CD8-positive, alpha-beta memory T cell (primary cell): ENCODE data around the gene YES1. TPM values are rescaled to one million over a fixed set of nuclear protein-coding genes. Genes with fewer than 3 reads are reported as not detected.

Experiments
- CTCF ChIA-PET: fragments of 350-600 bp; sonication (Branson Sonifier 250); formaldehyde crosslinking; loops from one replicate; lab custom pipeline; 2021; ENCODE audit warnings: antibody characterized with exemption; lab: Charles Lee
- POLR2A ChIA-PET: fragments of 350-600 bp; sonication (Branson Sonifier 250); formaldehyde crosslinking; loops from one replicate; lab custom pipeline; 2021; ENCODE audit warnings: antibody characterized with exemption; lab: Charles Lee
- DNase-seq, 5 donors: peaks; one replicate each; pipeline versions ENCODE4 v3.0.0 to v3.0.0-alpha.2; 2020 to 2022; ENCODE audit warnings: mixed read lengths in 1 of 5
- H3K27ac ChIP-seq: one replicate; pipeline ENCODE4 v1.7.0; 2013; ENCODE audit warnings: low read depth, mild to moderate bottlenecking, low read length, moderate library complexity
- H3K27me3 ChIP-seq: 2 replicates; pipeline ENCODE4 v1.7.0; 2013; ENCODE audit warnings: low read length, mild to moderate bottlenecking; ENCODE audit not compliant: insufficient read depth, poor library complexity, severe bottlenecking
- H3K36me3 ChIP-seq: 2 replicates; pipeline ENCODE4 v1.7.0; 2013; ENCODE audit warnings: mild to moderate bottlenecking, low read length, moderate library complexity; ENCODE audit not compliant: insufficient read depth
- H3K4me1 ChIP-seq: 2 replicates; pipeline ENCODE4 v1.7.0; 2013; ENCODE audit warnings: mild to moderate bottlenecking, low read length, moderate library complexity; ENCODE audit not compliant: insufficient read depth
- H3K4me3 ChIP-seq: 2 replicates; pipeline ENCODE4 v1.7.0; 2013; ENCODE audit warnings: mild to moderate bottlenecking, low read length
- H3K9me3 ChIP-seq: 2 replicates; pipeline ENCODE4 v1.7.0; 2013; ENCODE audit warnings: mild to moderate bottlenecking, low read length
- H3K27ac Mint-ChIP-seq, 8 donors: one replicate each; pipeline ENCODE4 v1.8.0; 2020 to 2021; ENCODE audit warnings: mixed read lengths in 8 of 8, mild to moderate bottlenecking in 6 of 8, inconsistent platforms in 3 of 8, moderate library complexity in 3 of 8
- H3K27me3 Mint-ChIP-seq, 2 donors: one replicate each; pipeline ENCODE4 v1.8.0; 2020 to 2021; ENCODE audit warnings: mixed read lengths in 2 of 2, mild to moderate bottlenecking in 1 of 2, moderate library complexity in 1 of 2
- H3K36me3 Mint-ChIP-seq, 3 donors: one replicate each; pipeline ENCODE4 v1.8.0; 2020 to 2021; ENCODE audit warnings: mixed read lengths in 3 of 3, inconsistent platforms in 1 of 3, mild to moderate bottlenecking in 1 of 3
- H3K4me1 Mint-ChIP-seq, 3 donors: one replicate each; pipeline ENCODE4 v1.8.0; 2020 to 2021; ENCODE audit warnings: mixed read lengths in 3 of 3, inconsistent platforms in 1 of 3, mild to moderate bottlenecking in 1 of 3
- H3K4me3 Mint-ChIP-seq, 7 donors: one replicate each; pipeline ENCODE4 v1.8.0; 2020 to 2021; ENCODE audit warnings: mixed read lengths in 7 of 7, mild to moderate bottlenecking in 6 of 7, moderate library complexity in 4 of 7, inconsistent platforms in 2 of 7
- H3K9me3 Mint-ChIP-seq, 5 donors: one replicate each; pipeline ENCODE4 v1.8.0; 2020 to 2022; ENCODE audit warnings: mixed read lengths in 5 of 5, mild to moderate bottlenecking in 3 of 5, moderate library complexity in 2 of 5, inconsistent platforms in 1 of 5
- polyA plus RNA-seq: library from polyadenylated mRNA; unstranded; fragments of 300-500 nt; fragmentation: Illumina TruSeq; gene quantifications from one replicate; pipeline ENCODE4 v1.2.3, GENCODE V29; 2021
- total RNA-seq, 2 experiments: library from RNA; stranded (reverse); gene quantifications; one replicate each; pipeline ENCODE4 v1.2.3, GENCODE V29; 2021

The YES1 gene
- total and polyA plus RNA-seq, 3 experiments from 2014 or later, result 3.0 to 21.4 (median 19.0) TPM

DNA sequence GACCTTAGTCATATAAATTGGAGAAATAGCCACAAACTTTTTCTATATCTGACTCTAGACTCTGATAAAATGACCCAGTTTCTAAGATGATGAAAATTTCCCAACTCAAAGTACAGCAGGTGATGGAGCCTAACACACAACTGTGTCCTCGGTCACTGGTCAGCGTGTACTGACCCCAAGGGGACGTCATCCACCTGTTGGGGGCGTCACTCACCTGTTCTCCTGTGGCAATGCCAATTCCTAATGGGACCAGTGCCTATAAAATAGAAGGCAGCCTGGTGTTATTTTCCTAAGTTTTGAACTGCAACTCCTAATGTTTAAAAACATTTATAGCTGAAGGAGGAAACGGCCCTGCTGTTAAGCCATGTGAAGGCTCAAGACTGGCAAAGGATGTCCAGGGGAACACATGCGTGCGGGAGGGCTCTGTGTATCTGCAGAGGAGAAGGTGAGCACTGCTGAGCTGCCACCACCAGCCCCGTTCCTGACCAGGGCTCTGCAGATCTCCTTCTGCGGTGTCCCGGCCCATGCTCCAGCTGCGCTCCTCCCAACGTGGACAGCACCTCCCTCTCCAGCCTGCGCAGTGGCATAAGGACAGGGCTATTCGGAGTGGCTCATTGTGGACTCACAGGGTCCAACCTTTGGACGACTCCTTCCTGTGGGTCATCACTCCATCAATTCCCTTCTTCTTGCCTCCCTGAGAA, 133.4 kb downstream of the YES1 start:
- Mint-ChIP-seq H3K4me3 (no peak overlapping the region), H3K27me3 (no peaks in the 10 kb centered on the region), H3K4me1 (peaks cover 10 to 17% (median 13%) of the 10 kb centered on the region in 3 donors), H3K36me3 (peaks cover 4 to 84% (median 18%) of the 10 kb centered on the region in 3 donors), H3K9me3 (no peaks in the 10 kb centered on the region), H3K27ac (peak overlapping the region in 1 of 8 donors; percentile 38)
- no peak overlapping the region for H3K27ac ChIP-seq
- H3K9me3 ChIP-seq, result no peaks in the 10 kb centered on the region
- POLR2A ChIA-PET, result no interaction called here
- DNase-seq, result no peak
- CTCF ChIA-PET, result no interaction called here
- peaks cover 12% of the 10 kb centered on the region for H3K4me1 ChIP-seq
- no peak overlapping the region for H3K4me3 ChIP-seq
- H3K36me3 ChIP-seq, result peaks cover 13% of the 10 kb centered on the region
- no peaks in the 10 kb centered on the region for H3K27me3 ChIP-seq

DNA sequence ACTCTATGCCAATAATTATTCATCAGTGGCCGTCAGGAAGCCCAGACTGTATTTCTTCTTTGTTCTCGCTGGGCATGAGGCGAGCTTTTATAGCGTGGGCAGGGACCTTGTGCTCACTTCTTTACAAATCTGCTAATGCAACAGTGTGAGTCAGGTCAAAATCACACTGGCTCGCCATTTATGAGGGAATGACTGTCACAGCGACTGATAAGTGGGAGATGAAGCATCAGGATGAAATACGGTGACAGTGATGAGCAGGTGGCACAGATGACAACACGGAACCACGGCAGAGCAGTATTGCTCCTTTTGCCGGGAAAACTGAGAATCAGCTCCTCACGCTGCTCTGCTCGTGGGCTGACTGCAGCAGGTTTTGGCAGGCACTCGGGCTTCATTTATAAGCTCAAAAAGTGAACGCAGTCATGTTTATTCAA, 134.1 kb downstream of the YES1 start:
- Mint-ChIP-seq H3K27ac (peak overlapping the region in 1 of 8 donors; percentile 35), H3K9me3 (no peaks in the 10 kb centered on the region), H3K4me1 (peaks cover 10 to 14% (median 13%) of the 10 kb centered on the region in 3 donors), H3K4me3 (no peak overlapping the region), H3K27me3 (no peaks in the 10 kb centered on the region), H3K36me3 (peaks cover 4 to 84% (median 18%) of the 10 kb centered on the region in 3 donors)
- H3K36me3 ChIP-seq, result peaks cover 13% of the 10 kb centered on the region
- H3K9me3 ChIP-seq, result no peaks in the 10 kb centered on the region
- peaks cover 12% of the 10 kb centered on the region for H3K4me1 ChIP-seq
- POLR2A ChIA-PET, result no interaction called here
- no peak overlapping the region for H3K4me3 ChIP-seq
- CTCF ChIA-PET, result no interaction called here
- DNase-seq, result no peak
- H3K27me3 ChIP-seq, result no peaks in the 10 kb centered on the region
- no peak overlapping the region for H3K27ac ChIP-seq

DNA sequence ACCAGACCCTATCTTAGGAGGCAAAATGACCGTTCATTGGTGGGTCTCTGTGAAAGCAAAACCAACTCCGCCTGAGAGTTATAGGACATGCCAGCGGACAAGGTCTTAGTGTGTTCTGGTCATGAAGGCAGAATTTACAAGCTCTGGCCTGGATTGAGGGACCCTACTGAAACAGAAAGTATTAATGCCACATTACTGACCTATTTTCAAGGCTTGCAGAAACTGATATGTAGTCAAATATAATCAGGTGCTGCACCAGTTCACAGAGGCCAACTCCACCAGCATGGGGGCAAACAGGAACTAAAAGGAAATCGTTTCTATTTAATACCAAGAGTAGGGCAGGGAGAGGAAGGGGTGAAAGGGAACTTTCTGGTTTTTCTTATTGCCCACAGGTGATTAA, 134.9 kb downstream of the YES1 start:
- no peak overlapping the region for H3K27ac ChIP-seq
- H3K36me3 Mint-ChIP-seq, result peaks cover 4 to 86% (median 19%) of the 10 kb centered on the region in 3 donors
- H3K4me1 Mint-ChIP-seq, result peaks cover 7 to 9% (median 8%) of the 10 kb centered on the region in 3 donors
- no peak overlapping the region for H3K4me3 ChIP-seq
- peaks cover 8% of the 10 kb centered on the region for H3K4me1 ChIP-seq
- H3K27me3 ChIP-seq, result no peaks in the 10 kb centered on the region
- DNase-seq, result no peak
- H3K9me3 Mint-ChIP-seq, result no peaks in the 10 kb centered on the region
- no peaks in the 10 kb centered on the region for H3K9me3 ChIP-seq
- ChIA-PET CTCF (no interaction called here), POLR2A (no interaction called here)
- peaks cover 13% of the 10 kb centered on the region for H3K36me3 ChIP-seq
- H3K27ac Mint-ChIP-seq, result peak overlapping the region in 3 of 8 donors; percentile 4 to 87 (median 50)
- no peak overlapping the region for H3K4me3 Mint-ChIP-seq
- no peaks in the 10 kb centered on the region for H3K27me3 Mint-ChIP-seq

DNA sequence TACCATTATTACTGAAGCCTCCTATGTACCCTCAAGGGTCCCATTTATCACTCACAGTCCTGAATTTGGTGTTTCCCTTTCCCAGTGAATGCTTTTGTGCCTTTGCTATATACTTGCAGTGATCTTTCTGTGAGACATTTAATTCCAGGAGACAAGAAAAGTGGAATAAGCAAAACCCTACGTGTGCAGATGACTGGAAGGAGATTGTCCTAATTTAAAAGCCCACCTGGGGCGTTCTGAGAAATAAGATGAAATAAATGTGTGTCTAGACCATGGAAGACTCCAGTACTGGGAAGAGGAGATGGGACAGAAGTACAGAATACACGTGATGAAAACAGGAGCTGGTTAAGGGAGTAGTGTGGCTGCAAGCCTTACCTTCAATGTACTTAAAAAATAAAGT, 135.3 kb downstream of the YES1 start:
- Mint-ChIP-seq H3K27me3 (no peaks in the 10 kb centered on the region), H3K4me3 (no peak overlapping the region), H3K4me1 (peaks cover 3 to 5% (median 4%) of the 10 kb centered on the region in 3 donors), H3K27ac (peak overlapping the region in 3 of 8 donors; percentile 4 to 51 (median 51)), H3K36me3 (peaks cover 3 to 84% (median 18%) of the 10 kb centered on the region in 3 donors), H3K9me3 (no peaks in the 10 kb centered on the region)
- H3K36me3 ChIP-seq, result peaks cover 13% of the 10 kb centered on the region
- ChIA-PET POLR2A (no interaction called here), CTCF (no interaction called here)
- DNase-seq, result no peak
- H3K9me3 ChIP-seq, result no peaks in the 10 kb centered on the region
- H3K27ac ChIP-seq, result no peak overlapping the region
- no peaks in the 10 kb centered on the region for H3K27me3 ChIP-seq
- H3K4me3 ChIP-seq, result no peak overlapping the region
- peaks cover 4% of the 10 kb centered on the region for H3K4me1 ChIP-seq

DNA sequence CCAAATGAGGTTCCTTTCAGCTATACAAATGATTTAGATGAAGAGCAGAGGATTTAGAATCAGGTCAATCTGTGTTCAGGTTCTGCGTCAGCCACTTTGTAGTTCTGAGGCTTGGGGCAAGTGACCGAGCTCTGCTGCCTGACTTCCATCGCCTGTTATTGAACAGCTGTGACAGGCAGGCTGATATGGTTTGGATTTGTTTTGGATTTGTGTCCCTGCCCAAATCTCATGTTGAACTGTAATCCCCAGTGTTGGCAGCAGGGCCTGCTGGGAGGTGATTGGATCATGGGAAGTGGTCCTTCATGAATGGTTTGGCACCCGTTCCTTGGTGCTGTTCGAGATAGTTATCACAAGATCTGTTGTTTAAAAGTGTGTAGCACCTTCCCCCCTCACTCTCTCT, 136.0 kb downstream of the YES1 start:
- Mint-ChIP-seq H3K27ac (peak overlapping the region in 2 of 8 donors; percentile 30 to 58), H3K36me3 (peaks cover 0 to 83% (median 18%) of the 10 kb centered on the region in 3 donors), H3K9me3 (no peaks in the 10 kb centered on the region), H3K27me3 (no peaks in the 10 kb centered on the region), H3K4me3 (no peak overlapping the region), H3K4me1 (no peaks in the 10 kb centered on the region)
- CTCF ChIA-PET, result no interaction called here
- H3K27ac ChIP-seq, result no peak overlapping the region
- no peak overlapping the region for H3K4me3 ChIP-seq
- no peaks in the 10 kb centered on the region for H3K4me1 ChIP-seq
- no peaks in the 10 kb centered on the region for H3K27me3 ChIP-seq
- DNase-seq, result no peak
- peaks cover 13% of the 10 kb centered on the region for H3K36me3 ChIP-seq
- no peaks in the 10 kb centered on the region for H3K9me3 ChIP-seq
- POLR2A ChIA-PET, result no interaction called here

DNA sequence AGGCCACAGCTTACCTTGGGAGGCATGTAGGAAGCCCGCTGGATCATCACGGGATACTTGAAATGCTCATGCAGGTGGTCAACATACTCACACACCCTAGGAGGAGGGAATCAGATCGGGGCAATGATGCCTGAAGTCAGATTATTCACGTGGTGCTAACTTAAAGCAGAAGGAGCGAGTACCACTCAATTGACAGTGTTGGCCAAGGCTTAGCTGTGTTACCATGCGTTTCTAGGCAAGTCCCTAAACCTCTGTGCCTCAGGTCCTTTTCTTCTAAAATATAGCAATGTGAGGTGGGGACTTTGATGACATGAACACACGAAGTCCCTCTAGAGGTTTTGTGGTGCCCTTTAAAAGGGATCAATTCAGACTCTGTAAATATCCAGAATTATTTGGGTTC, 136.7 kb downstream of the YES1 start:
- peak overlapping the region in 3 of 8 donors; percentile 42 to 55 (median 47) for H3K27ac Mint-ChIP-seq
- Histone ChIP-seq H3K27ac (no peak overlapping the region), H3K4me3 (no peak overlapping the region), H3K36me3 (peaks cover 13% of the 10 kb centered on the region), H3K27me3 (no peaks in the 10 kb centered on the region), H3K9me3 (no peaks in the 10 kb centered on the region), H3K4me1 (no peaks in the 10 kb centered on the region)
- no peak for DNase-seq
- POLR2A ChIA-PET, result no interaction called here
- no peaks in the 10 kb centered on the region for H3K27me3 Mint-ChIP-seq
- H3K4me1 Mint-ChIP-seq, result no peaks in the 10 kb centered on the region
- CTCF ChIA-PET, result no interaction called here
- peaks cover 0 to 86% (median 23%) of the 10 kb centered on the region in 3 donors for H3K36me3 Mint-ChIP-seq
- no peaks in the 10 kb centered on the region for H3K9me3 Mint-ChIP-seq
- no peak overlapping the region for H3K4me3 Mint-ChIP-seq

DNA sequence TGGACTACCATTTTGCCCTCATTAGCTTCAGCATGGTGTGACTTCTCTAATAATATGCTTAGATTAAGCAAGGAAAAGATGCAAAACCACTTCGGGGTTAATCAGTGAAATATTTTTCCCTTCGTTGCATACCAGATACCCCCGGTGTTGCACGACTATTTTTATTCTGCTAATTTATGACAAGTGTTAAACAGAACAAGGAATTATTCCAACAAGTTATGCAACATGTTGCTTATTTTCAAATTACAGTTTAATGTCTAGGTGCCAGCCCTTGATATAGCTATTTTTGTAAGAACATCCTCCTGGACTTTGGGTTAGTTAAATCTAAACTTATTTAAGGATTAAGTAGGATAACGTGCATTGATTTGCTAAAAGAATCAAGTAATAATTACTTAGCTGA, 138.3 kb downstream of the YES1 start:
- ChIA-PET POLR2A (no interaction called here), CTCF (interaction anchor here (1.6 kb wide), 1 partner anchor 166 kb away, joined by 4 read pairs; no protein-coding TSS in a partner anchor)
- Mint-ChIP-seq H3K27ac (peak overlapping the region in 1 of 8 donors; percentile 5), H3K4me1 (no peaks in the 10 kb centered on the region), H3K27me3 (no peaks in the 10 kb centered on the region), H3K36me3 (peaks cover 0 to 83% (median 25%) of the 10 kb centered on the region in 3 donors), H3K4me3 (no peak overlapping the region), H3K9me3 (no peaks in the 10 kb centered on the region)
- Histone ChIP-seq H3K4me3 (no peak overlapping the region), H3K36me3 (peaks cover 7% of the 10 kb centered on the region), H3K4me1 (no peaks in the 10 kb centered on the region), H3K27ac (no peak overlapping the region), H3K27me3 (no peaks in the 10 kb centered on the region), H3K9me3 (no peaks in the 10 kb centered on the region)
- DNase-seq, result no peak

DNA sequence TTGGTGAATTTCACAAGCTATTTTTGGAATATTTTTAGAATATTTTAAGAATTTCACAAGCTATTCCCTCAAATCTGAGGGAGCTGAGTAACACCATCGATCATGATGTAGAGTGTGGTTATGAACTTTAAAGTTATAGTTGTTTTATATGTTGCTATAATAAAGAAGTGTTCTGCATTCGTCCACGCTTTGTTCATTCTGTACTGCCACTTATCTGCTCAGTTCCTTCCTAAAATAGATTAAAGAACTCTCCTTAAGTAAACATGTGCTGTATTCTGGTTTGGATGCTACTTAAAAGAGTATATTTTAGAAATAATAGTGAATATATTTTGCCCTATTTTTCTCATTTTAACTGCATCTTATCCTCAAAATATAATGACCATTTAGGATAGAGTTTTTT, 138.7 kb downstream of the YES1 start:
- H3K4me3 Mint-ChIP-seq, result no peak overlapping the region
- Histone ChIP-seq H3K27ac (no peak overlapping the region), H3K9me3 (no peaks in the 10 kb centered on the region), H3K36me3 (peaks cover 4% of the 10 kb centered on the region), H3K4me3 (no peak overlapping the region), H3K4me1 (no peaks in the 10 kb centered on the region), H3K27me3 (no peaks in the 10 kb centered on the region)
- CTCF ChIA-PET, result interaction anchor here (1.6 kb wide), 1 partner anchor 166 kb away, joined by 4 read pairs; no protein-coding TSS in a partner anchor
- no peak for DNase-seq
- peaks cover 0 to 83% (median 28%) of the 10 kb centered on the region in 3 donors for H3K36me3 Mint-ChIP-seq
- no peak overlapping the region for H3K27ac Mint-ChIP-seq
- H3K9me3 Mint-ChIP-seq, result no peaks in the 10 kb centered on the region
- H3K27me3 Mint-ChIP-seq, result no peaks in the 10 kb centered on the region
- H3K4me1 Mint-ChIP-seq, result no peaks in the 10 kb centered on the region
- POLR2A ChIA-PET, result no interaction called here
